ENCODE results near the gene SLC38A1. TPM values are rescaled to one million over a fixed set of nuclear protein-coding genes. Genes with fewer than 3 reads are reported as not detected.

SLC38A1 gene
- polyA plus RNA-seq, 1 experiment = 76.8 TPM

GRCh38 chr12:46160981-46161690 is 107.7 kb downstream of the SLC38A1 start:
- POLR2A ChIA-PET = interaction anchor here (0.7 kb wide), 1 partner anchor 38 kb away, joined by 3 read pairs; no protein-coding TSS in a partner anchor
- CTCF ChIA-PET = no interaction called here
- no peaks in the 10 kb centered on the region for H3K36me3 ChIP-seq (ENCODE audit: control insufficient read depth, insufficient read depth, low read length)
- TF ChIP-seq CTCF (IDR thresholded peaks at IDR 0.05; ENCODE audit: insufficient read depth, low read depth, low read length) = no peak
- no peaks in the 10 kb centered on the region for H3K27me3 ChIP-seq (ENCODE audit: control insufficient read depth, insufficient read depth, low read length)
- DNase-seq (ENCODE audit: low read depth) = no peak
- no peak overlapping the region for H3K4me3 ChIP-seq (ENCODE audit: low read depth, low read length)

- POLR2A ChIA-PET = interaction anchor here (0.7 kb wide), 1 partner anchor 37 kb away, joined by 3 read pairs; no protein-coding TSS in a partner anchor
- no peak for TF ChIP-seq CTCF (IDR thresholded peaks at IDR 0.05; ENCODE audit: insufficient read depth, low read depth, low read length)
- CTCF ChIA-PET = no interaction called here
Observed at GRCh38 chr12:46160101-46160980, 108.5 kb downstream of the SLC38A1 start.

GRCh38 chr12:46159309-46159901 is 109.4 kb downstream of the SLC38A1 start:
- Histone ChIP-seq H3K4me3 (ENCODE audit: low read depth, low read length) (no peak overlapping the region), H3K27me3 (ENCODE audit: control insufficient read depth, insufficient read depth, low read length) (no peaks in the 10 kb centered on the region), H3K36me3 (ENCODE audit: control insufficient read depth, insufficient read depth, low read length) (no peaks in the 10 kb centered on the region)
- no peak for TF ChIP-seq CTCF (IDR thresholded peaks at IDR 0.05; ENCODE audit: insufficient read depth, low read depth, low read length)
- CTCF ChIA-PET = no interaction called here
- no peak for DNase-seq (ENCODE audit: low read depth)
- POLR2A ChIA-PET = no interaction called here

More at GRCh38 chr12:46160101-46160980, 108.5 kb downstream of the SLC38A1 start:
- peak; percentile 10 for DNase-seq (ENCODE audit: low read depth)
- Histone ChIP-seq H3K36me3 (ENCODE audit: control insufficient read depth, insufficient read depth, low read length) (no peaks in the 10 kb centered on the region), H3K4me3 (ENCODE audit: low read depth, low read length) (no peak overlapping the region), H3K27me3 (ENCODE audit: control insufficient read depth, insufficient read depth, low read length) (no peaks in the 10 kb centered on the region)

DNA sequence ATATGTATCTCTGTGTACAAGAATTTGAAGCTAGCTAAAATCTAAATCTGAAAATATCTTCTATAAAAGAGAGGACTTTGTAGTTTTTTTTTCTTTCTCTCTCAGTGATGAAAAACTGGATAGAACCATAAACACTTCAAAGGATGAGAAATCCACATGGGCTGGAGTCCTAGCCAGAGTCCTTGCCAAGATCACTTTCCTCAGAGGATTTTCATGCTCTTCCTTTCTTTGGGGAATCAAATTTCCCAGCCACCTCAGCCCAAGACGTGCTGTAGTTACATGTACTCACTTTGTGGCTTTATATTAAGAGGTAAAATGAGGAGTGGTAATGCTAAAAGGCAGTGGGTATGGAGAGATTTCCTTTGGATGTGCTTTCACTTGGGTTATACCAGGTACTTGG is 110.3 kb downstream of the SLC38A1 start:
- no peaks in the 10 kb centered on the region for H3K36me3 ChIP-seq (ENCODE audit: control insufficient read depth, insufficient read depth, low read length)
- no peak overlapping the region for H3K4me3 ChIP-seq (ENCODE audit: low read depth, low read length)
- DNase-seq (ENCODE audit: low read depth) = no peak
- no peaks in the 10 kb centered on the region for H3K27me3 ChIP-seq (ENCODE audit: control insufficient read depth, insufficient read depth, low read length)
- no peak for TF ChIP-seq CTCF (IDR thresholded peaks at IDR 0.05; ENCODE audit: insufficient read depth, low read depth, low read length)
- POLR2A ChIA-PET = no interaction called here
- CTCF ChIA-PET = no interaction called here
